ENCODE results near the gene CFAP45.

The CFAP45 gene

DNA sequence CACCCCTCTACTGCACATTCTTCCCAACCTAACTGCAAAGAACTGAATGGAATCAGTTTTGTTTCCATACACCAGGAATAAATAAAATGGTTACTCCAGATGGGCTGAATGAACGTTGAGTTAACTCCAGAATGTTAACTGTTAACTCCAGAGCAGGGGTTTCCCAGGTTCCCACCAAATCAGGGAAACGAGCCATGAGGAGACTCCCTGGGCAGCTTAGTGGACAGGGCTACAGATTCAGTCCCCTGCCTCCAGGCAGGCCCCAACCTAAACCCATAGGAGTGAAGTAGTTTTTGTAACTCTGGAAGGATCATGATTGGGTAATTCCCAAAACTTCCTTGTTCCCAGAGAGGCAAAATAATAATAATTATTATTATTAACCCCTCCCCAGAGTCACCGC lies 51.6 kb downstream of the CFAP45 start:
- no peak for DNase-seq

DNA sequence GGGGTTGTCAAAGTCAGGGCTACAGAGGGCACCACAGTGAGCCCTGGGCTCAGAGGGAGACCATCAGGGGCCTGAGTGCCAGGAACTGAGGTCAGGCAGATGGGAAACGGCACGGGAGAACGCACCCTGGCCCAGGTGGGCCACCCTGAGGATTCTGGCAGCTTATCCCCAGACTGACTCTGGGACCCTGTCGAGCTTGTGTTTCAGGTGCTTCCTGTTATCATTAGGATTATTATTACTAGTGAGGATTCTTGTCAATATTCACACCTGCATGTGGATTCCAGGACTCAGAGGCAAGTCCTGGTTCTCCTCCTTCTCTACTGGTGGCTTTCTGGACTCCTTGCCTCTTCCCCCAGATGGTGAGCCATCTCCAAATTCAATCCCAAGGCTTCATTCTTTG lies 52.7 kb downstream of the CFAP45 start:
- DNase-seq: no peak

DNA sequence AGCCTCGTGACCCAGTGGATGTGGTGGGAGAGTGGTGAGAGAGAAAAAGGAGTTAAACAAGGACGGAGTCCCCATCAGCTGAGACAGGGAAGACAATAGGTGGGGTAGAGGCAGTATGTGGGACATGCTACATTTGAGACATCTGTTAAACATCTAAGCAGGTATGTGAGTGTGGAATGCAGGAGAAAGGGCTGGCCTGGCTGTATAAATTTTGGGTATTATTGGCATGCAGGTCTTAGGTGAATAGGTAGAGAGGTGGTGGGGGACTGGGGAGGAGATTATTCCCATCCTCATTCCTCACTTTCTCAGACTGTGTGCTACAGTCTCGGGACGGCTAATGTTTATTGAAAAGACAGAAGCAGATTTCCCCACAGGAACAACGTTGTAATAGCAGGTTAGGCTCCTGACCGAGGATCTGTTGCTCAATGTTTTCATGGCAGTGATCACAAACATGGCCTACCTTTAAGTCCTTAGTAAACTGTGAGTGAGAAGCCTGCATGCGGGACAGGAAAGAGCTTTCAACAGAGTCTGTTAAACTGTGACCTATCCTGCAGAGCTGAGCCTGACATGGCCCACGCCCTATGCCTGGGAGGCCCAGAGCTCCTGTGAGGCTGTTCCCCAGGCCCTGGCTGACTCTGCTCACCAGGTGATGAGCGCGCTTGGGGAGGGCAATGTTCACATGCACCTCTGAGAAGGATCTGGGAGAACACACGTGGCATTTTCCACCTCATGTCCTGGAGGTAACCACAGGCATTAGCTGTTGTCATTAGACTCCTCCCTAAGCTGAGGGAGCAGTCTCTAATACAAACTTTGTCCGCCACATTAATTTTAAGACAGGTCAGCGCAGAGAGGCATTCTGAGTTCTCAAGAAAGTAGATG lies 54.0 kb downstream of the CFAP45 start:
- no peak for DNase-seq

DNA sequence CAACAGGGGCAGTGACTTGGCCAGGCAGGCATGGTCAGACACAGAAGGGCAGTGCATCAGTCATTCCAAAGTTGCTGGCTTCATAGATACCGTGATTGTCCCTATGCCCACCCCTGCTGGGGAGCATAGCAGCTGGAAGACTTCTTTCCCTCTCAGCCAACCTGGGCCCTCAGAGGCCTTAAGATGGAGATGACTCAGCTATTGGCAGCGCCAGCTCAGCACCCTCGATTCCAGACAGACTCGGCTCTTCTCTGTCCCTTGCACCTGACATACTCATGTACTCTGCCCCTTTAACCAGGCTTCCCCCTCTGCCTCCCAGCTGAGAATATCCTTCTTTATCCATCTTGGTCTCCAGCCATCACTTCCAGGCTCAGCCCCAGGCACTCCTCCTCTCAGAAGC lies 56.5 kb downstream of the CFAP45 start:
- DNase-seq: no peak

DNA sequence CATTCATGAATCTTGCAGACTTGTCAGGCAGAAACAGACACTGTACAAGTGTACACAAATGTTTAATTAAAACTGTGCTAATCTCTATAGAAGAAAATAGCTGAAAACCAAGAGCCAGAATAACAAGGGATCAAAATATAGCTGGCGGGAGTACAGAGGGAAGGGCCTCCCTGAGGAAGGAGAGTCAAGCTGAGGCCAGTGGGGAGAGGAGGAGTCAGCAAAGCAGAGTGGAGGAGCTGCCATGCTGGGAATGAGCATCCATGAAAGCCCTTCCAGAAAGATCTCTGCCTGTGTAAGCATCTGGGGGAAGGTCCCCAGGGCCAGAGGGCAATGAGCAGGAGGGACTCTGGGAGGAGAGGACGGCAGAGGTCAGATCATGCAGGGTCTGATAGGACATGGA lies 58.2 kb downstream of the CFAP45 start:
- DNase-seq: no peak

DNA sequence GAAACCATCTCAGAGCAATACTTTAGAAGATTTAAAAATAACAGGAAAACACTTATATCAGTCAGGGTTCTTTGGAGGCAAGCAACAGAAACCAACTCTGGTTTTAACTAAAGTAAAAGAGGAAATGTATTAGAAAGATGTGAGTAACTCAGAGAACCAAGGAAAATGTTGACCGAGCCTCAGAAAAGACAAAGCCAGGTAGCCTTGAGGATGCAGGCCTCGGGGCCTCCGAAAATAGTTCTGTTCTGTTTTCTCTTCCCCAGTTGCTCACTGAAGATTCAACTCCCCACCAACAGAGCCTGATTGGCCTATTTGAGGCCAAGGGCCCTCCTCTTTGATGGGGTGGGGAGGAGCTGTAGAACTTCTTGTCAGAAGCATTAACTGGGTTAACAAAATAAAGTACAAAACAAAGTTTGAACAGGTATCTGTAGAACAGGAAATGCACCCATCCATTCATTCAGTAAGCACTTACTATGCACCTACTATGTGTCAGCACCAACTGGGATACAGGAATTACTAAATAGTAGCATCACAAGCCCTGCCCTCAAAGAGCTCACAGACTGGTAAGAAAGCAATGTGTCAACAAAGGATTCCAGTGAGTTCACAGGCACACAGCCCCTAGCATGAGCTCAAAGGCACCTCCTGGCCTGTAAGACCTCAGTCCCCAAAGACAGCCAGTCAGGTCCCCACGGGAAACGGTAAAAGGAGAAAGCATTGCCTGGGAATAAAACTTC lies 60.7 kb downstream of the CFAP45 start:
- DNase-seq: no peak

DNA sequence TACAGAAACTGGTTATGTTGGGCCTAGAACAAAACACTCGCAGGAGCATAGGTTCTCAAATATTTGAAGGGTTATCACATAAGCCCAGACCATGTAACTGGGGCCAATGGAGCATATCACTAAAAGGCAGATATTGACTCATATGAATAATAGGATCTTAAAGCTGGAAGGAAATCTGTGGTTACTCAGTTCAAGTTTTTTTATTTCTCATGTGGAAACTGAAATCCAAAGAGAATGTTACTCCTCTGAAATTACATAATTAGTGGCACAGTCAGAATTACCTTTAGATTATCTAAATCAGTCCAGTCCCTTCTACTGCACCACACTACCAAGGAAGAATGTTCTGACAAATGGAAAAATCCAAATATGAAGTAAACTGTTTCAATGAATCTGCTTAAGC lies 61.2 kb downstream of the CFAP45 start:
- no peak for DNase-seq

DNA sequence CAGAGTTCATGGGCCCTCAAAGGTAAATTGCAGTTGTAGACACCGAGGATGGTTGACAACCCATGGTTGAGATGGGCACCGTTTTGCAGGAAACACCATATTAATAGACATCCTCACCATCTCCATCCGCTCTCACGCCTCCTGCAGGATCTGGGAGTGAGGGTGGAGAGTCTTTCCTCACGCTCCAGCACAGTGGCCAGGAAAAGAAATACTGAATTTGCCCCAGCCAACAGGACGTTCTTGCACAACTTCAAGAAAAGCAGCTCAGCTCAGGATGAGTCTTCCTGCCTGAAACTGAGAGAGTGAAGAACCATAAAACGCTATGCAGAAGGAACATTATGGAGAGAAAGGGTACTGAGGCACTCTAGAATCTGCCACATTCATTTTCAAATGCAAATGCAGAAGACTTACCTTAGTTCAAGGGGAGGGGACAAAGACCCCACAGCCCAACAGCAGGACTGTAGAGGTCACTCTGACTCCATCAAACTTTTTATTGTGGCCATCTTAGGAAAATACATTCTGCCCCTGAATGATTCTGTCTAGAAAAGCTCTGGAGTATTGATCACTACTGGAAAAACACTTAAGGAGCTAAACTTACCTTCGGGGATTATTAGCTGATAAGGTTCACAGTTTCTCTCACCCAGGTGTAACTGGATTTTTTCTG lies 64.0 kb downstream of the CFAP45 start:
- DNase-seq: no peak

DNA sequence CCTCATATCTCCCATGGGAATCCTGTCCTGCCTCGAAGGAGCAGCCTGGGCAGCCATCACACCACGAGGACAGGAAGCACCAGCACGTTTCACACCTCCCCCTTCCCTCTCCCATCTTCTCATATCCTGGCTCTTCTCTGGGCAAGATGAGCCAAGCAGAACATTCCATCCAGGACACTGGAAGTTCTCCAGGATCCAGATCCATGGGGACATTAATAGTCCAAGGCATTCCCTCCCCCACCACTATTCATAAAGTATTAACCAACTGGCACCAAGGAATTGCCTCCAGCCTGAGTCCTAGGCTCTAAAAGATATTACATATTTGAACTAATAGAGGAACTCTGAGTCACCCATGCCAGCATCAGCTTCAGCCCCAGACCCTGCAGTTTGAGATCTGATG lies 64.6 kb downstream of the CFAP45 start:
- no peak for DNase-seq

DNA sequence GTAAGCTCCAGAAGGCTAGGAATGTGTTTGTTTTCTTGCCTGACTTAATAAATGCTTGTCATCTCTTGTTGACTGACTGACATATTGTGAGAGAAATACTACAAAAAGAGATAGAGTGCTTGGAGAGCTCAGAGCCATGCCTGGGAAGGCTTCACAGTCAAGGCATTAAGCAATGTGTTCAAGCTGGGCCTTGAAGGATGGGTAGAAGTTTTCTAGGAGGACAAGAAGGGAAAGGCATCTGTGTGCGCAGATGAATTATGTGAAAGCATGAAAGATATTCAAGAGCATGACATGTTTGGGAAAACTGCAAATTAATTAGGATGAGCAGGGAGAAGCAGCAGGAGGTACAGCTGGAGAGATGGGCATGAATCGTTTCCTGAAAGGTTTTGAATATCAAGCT lies 67.7 kb downstream of the CFAP45 start:
- no peak for DNase-seq

DNA sequence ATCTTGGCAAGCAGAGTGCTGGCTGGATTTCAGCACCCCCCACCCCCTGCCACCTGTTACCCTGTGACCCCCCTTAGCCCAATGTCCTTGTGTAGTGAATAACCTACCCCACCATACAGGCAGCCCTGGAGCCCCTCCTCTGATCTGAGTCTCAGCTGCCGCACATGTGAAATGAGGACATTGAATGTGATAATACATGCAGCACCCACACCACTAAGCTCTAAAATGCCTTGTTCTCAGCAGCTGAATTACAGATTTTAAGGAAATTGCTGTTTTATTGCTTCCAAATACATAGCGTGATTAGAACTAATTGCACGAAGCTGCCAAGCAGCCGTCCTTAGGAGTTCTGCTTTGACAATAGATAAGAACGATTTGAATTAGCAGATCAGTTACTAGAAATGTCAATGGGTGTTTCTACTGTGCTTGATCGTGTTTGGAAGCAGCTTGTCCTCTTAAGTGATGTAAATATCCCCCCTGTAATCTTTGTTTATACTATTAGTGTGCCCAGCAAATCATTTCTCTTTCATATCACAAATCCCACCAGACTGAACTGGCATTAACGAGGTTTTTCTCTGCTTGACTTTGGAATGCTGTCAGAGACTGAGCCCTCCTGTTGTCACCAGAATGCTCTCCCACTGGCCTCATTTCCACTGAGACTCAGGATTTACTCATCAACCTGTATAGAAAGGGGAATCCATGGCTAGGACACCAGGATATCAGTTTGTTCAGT lies 68.4 kb downstream of the CFAP45 start:
- no peak for DNase-seq

DNA sequence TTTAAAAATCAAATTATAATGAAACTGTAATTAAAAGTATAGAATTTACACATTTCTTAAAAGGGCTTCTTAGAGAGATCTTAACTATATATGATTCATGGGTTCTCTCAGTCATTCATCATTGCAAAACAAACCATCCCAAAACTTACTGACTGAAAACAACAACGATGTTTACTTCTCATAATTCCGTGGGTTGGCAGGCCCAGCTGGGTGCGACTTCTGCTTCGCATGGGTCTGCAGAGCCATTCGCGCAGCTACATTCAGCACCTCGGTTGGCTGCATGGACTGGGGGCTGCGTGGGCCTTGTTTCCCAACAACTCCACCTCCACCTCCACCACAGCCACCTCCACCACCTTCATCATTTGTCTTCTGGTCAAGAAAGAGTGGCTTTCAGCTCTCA lies 69.2 kb downstream of the CFAP45 start:
- DNase-seq: no peak

DNA sequence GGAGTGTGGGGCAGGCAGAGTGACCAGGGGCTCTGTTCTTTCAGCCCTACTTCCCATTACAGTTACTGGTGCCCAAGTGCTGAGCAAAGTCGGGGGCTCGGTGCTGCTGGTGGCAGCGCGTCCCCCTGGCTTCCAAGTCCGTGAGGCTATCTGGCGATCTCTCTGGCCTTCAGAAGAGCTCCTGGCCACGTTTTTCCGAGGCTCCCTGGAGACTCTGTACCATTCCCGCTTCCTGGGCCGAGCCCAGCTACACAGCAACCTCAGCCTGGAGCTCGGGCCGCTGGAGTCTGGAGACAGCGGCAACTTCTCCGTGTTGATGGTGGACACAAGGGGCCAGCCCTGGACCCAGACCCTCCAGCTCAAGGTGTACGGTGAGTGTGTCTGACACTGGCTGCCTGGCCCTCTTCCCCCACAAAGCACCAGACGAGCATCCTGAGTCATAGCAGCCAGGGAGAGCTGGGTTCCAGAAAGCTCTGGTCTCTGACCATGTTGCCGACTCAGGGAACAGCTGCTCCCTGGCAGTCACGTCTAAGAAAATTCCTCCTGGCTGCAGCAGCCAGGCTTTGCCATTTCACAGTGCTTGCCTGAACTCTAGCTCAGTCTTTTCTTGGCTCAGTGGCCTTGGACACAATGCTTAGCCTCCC lies 70.0 kb downstream of the CFAP45 start:
- DNase-seq: no peak

DNA sequence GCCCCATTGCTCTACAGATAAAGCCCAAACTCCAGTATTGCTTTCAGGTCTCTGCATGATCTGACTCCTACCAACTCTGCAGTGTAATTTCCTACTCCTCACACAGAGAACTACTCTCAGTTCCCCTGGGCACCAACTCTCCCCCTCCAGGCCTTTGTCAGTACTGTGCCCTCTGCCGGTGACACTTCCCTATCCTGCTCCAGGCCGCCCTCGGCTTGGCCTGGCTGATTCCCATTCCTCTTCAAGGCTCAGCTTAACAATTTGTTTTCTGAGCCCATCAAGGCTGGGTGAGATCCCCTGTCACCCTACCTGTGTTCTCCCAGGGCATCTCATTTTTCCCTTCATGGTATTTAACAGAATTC lies 70.7 kb downstream of the CFAP45 start:
- peak; percentile 25 to 34 for DNase-seq

DNA sequence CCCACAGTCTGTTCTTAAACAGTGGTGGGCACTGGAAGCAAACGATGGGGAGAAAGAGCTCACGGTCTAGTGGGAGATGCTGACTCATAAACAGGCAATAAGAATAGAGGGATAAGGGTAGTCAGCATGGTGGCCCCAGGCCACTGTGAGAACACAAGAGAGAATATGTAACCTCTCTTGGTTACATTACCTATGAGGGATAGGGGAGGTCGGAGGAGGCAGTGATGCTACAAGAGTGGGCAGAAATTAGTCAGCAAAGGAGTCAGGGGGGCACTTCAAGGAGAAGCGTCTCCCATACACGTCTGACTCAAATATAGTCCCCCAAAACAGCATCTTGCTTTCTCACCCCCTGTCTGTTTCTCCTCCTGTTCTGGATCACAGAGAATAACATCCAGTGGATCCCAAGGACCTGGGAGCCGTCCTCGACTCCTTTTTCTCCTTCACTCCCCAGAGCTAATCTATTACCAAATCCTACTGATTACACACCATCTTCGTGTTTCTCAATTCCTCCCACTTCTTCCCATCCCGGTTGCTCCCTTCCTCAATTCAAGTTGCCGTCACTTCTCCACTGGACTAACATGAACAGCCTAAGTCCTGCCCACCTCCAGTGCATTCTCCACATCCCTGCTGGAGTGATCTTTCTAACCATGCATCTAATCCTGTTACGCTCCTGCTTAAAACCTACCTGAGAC lies 71.2 kb downstream of the CFAP45 start:
- DNase-seq: no peak

DNA sequence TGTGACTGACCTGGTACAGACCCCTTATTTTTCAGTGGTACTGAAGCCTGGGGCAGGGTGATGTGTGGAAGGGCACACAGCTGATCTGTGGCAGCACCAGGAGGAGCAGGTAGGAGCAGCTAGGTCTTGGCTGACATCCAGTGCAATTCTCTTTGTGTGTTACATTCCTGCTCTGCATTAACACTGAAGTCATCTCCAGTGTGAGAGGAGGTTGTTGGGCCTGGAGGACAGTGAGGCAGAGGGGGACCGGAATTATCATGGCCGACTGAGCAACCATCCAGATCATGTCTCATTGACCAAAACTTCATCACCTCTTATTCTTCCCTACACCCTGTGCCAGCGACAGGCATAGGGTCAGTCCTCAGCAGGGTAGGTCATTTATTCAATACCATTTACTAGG lies 71.8 kb downstream of the CFAP45 start:
- no peak for DNase-seq

DNA sequence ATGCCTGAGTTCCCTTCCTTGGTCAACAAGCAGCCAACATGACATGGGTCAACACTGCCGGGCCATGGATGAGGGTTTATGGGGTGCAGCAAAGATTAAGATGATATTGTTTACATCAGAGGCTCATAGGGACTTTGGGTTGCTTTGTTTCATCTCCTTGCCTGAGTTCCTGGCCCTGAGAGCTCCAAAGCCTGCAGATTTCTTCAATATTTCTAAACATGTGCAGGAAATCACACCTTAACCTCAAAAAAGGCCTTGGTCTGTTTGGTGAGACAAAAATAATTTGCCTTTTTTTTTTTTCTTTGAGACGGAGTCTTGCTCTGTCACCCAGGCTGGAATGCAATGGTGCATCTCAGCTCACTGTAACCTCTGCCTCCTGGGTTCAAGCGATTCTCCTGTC lies 72.4 kb downstream of the CFAP45 start:
- no peak for DNase-seq

DNA sequence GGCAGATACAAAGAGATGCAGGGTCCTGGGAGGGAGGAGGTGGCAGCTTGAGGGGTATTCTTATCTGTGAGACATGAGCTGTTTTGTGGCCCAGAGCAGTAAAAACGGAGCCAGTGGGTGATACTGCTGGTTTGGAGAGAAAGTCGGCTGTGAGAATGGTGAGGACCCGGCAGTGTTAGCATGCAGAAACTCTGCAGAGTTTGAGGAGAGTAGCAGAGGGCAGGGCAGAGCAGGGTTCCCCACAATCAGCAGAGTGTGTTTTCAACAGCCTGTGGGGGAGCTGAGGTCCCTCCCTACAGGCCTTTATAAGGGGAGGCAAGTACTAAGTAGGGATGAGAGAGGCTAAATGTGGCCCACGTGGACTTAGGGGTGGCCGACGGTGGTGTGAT lies 72.9 kb downstream of the CFAP45 start:
- DNase-seq: no peak

DNA sequence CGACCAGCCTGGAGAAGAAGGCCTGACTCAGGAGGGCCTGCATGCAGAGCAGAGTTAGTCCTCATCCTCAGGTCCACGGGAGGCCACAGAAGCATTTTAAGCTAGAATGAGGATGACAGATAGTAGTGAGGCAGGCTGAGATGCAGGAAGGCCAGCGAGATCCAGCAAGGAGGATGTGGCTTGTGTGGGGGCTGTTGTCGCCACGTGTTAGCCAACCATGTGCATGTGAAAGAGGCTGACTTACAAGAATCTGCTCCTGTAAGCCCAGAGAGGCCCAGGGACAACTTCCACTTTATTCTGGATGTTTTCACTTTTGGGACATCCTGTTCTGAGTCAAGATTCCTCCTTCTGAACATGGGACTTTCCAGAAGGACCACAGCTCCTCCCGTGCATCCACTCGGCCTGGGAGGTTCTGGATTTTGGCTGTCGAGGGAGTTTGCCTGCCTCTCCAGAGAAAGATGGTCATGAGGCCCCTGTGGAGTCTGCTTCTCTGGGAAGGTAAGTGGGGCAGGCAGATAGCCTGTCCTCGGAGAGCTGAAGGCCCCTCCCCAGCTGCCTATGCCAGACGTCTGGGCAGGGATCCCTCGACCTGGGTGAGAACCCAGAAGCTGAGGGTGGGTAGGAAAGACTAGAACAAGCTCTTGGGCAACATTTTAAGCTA lies 73.4 kb downstream of the CFAP45 start, which contains the start of gene SLAMF8:
Gene SLAMF8 (plus strand): TSS at position 433 of the 661 bp plus-strand sequence. CDS start 26 bp downstream, at position 459.
- no peak for DNase-seq

DNA sequence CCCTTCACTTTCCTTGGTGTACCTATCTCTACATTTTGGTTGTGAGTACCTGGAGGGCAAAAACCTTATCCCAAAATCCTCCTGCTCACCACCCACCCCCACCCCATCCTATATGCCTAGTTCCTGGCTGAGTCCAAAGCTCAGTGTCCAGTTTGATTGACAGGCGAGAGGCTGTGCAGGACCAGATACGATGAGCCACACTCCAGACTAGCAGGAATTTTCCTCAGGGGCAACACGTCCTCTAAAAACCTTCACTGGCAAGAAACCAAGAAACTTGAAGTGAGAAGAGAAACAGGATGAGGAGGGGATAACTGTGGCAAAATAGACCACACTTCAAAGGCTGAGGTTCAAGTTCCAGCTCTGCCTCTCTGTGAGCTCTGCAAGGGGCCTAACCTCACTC lies 74.4 kb downstream of the CFAP45 start:
- DNase-seq: no peak

DNA sequence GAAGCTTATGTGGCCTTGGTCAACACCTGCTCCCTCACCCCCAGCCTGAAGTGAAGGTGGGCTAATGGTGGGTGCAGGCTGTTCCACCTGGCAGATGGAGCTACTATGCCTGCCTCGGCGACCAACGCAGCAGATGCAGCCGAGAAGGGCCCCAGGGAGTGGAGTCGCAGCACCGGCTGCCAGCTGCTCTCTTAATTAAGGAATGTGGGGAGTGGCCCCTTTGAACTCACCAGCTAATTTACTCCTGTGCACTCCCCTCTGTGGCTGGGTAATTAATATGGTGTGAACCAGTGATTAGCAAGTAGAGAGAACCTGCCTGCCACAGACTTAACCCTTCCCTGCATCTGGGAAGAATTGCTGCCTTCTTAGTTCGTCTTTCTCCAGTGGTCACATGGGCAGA lies 76.6 kb downstream of the CFAP45 start:
- DNase-seq: peak in 1 of 2 experiments; percentile 9

All from SHP77 (cell line).